SHP77 treated with DMSO at 0.1 percent for 48 hours (cell line): ENCODE results near the gene GOLGB1.

ENCODE experiments used
- DNase-seq: peaks from one replicate; lab custom pipeline; 2025; lab: John Stamatoyannopoulos, UW

Gene GOLGB1

GRCh38 chr3:121637922-121638321 is 111.6 kb downstream of the GOLGB1 start:
- DNase-seq = no peak

GRCh38 chr3:121630355-121630754 is 119.2 kb downstream of the GOLGB1 start:
- DNase-seq = no peak

GRCh38 chr3:121629601-121630000 is 119.9 kb downstream of the GOLGB1 start:
- no peak for DNase-seq

GRCh38 chr3:121627622-121628021 is 121.9 kb downstream of the GOLGB1 start:
- no peak for DNase-seq

GRCh38 chr3:121627211-121627610 is 122.3 kb downstream of the GOLGB1 start:
- no peak for DNase-seq

GRCh38 chr3:121626495-121626894 is 123.0 kb downstream of the GOLGB1 start:
- no peak for DNase-seq

- no peak for DNase-seq
Observed at GRCh38 chr3:121624147-121624899, 125.2 kb downstream of the GOLGB1 start.

- DNase-seq = no peak
Observed at GRCh38 chr3:121621491-121621890, 128.1 kb downstream of the GOLGB1 start.

- no peak for DNase-seq
Observed at GRCh38 chr3:121619691-121620090, 129.8 kb downstream of the GOLGB1 start.
